Left lung (tissue), 10 donors: ENCODE measurements around the gene ARHGAP19. TPM values are rescaled to one million over a fixed set of nuclear protein-coding genes. Genes with fewer than 3 reads are reported as not detected.

Experiments
- ATAC-seq: fragments of 200-7000 bp; cut with Tn5 transposase; one replicate; pipeline ENCODE4 v1.9.1; 2020; ENCODE audit warnings: moderate library complexity
- DNase-seq, 4 donors: peaks; one replicate each; pipeline ENCODE4 v3.0.0-alpha.2; 2013 to 2020
- H3K27ac ChIP-seq, 2 donors: fragments of 200-600 bp; sonication (generic) in 1 of 2; one replicate each; pipeline versions ENCODE4 v1.5.0 to v1.8.0; 2020 to 2021
- H3K27me3 ChIP-seq, 2 donors: fragments of 200-600 bp; sonication (generic) in 1 of 2; one replicate each; pipeline versions ENCODE4 v1.5.0 to v1.8.0; 2020 to 2021
- H3K36me3 ChIP-seq, 2 donors: fragments of 200-600 bp; sonication (generic) in 1 of 2; one replicate each; pipeline versions ENCODE4 v1.5.0 to v1.8.0; 2020 to 2021
- H3K4me1 ChIP-seq, 2 donors: fragments of 200-600 bp; one replicate each; pipeline ENCODE4 v1.8.0; 2021
- H3K4me3 ChIP-seq, 2 donors: fragments of 200-600 bp; sonication (generic) in 1 of 2; one replicate each; pipeline versions ENCODE4 v1.5.0 to v1.8.0; 2020 to 2021; ENCODE audit warnings: mild to moderate bottlenecking in 1 of 2
- H3K9me3 ChIP-seq, 2 donors: fragments of 200-600 bp; sonication (generic) in 1 of 2; one replicate each; pipeline versions ENCODE4 v1.5.0 to v1.8.0; 2020 to 2021
- intact Hi-C, 2 donors: fragments of 100-400 bp; cut with DNase I; formaldehyde crosslinking; loops; one replicate each; pipeline versions ENCODE4 v1.11.2 to v1.14.2; 2022
- polyA plus RNA-seq, 6 donors: library from polyadenylated mRNA; unstranded; fragments of 120-200 nt; gene quantifications; one replicate each; pipeline ENCODE4 v1.2.1, GENCODE V29; 2013; ENCODE audit not compliant: insufficient read length in 6 of 6
- total RNA-seq, 2 donors: library from RNA; stranded (reverse); fragmentation: NEBNext Ultra II Directional; extraction: Animal tissue kit (Norgen Biotek cat#: 25700); gene quantifications; one replicate each; pipeline ENCODE4 v1.2.1, GENCODE V29; 2021
- TF ChIP-seq, protein P1 (sequence below), 2 donors: fragments of 200-600 bp; sonication (generic) in 1 of 2; IDR thresholded peaks; one replicate each; pipeline versions ENCODE4 v1.5.0 to v1.8.0; 2021; ENCODE audit warnings: antibody characterized with exemption in 2 of 2
- donor health status: DM: no; HTN: yes; CAD: no.
- donor health status: DM: no; HTN: no; CAD: no.

ARHGAP19 gene
- total and polyA plus RNA-seq, 8 donors = 9.8 to 30.7 (median 25.9) TPM

- H3K36me3 ChIP-seq = peaks cover 0 to 24% of the 10 kb centered on the region in 2 donors
- ATAC-seq (peak; percentile 32), DNase-seq (peak in 2 of 4 donors; percentile 76 to 93)
- intact Hi-C loops = loop anchor here in 1 of 2 donors (5.0 kb wide), 1 partner anchor 56 kb away; no protein-coding TSS in a partner anchor
- peak overlapping the region; percentile 80 to 91 for H3K4me3 ChIP-seq
- TF ChIP-seq, protein P1, sequence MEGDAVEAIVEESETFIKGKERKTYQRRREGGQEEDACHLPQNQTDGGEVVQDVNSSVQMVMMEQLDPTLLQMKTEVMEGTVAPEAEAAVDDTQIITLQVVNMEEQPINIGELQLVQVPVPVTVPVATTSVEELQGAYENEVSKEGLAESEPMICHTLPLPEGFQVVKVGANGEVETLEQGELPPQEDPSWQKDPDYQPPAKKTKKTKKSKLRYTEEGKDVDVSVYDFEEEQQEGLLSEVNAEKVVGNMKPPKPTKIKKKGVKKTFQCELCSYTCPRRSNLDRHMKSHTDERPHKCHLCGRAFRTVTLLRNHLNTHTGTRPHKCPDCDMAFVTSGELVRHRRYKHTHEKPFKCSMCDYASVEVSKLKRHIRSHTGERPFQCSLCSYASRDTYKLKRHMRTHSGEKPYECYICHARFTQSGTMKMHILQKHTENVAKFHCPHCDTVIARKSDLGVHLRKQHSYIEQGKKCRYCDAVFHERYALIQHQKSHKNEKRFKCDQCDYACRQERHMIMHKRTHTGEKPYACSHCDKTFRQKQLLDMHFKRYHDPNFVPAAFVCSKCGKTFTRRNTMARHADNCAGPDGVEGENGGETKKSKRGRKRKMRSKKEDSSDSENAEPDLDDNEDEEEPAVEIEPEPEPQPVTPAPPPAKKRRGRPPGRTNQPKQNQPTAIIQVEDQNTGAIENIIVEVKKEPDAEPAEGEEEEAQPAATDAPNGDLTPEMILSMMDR (IDR thresholded peaks at IDR 0.05) = no peak
- H3K27me3 ChIP-seq = no peaks in the 10 kb centered on the region
- no peaks in the 10 kb centered on the region for H3K9me3 ChIP-seq
- H3K27ac ChIP-seq = peak overlapping the region; percentile 95 to 99
- peaks cover 17 to 66% of the 10 kb centered on the region in 2 donors for H3K4me1 ChIP-seq
These were observed 41.3 kb upstream of the ARHGAP19 start for GRCh38 chr10:97333601-97334369.

DNA sequence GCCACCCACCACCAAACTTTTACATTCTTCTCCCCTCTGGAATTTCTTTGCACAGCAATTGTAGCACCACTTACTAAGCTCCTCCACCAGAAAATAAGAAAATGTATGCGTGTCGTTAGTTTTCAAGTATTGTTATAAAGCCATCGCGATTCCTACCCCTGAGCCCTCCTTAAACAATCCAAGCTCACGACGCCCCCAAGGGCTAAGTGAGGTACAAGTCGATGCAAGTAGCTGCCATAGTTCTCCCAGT is 40.8 kb upstream of the ARHGAP19 start:
- TF ChIP-seq, protein P1 (IDR thresholded peaks at IDR 0.05) = no peak
- DNase-seq (peak in 1 of 4 donors; percentile 41), ATAC-seq (peak; percentile 1)
- Histone ChIP-seq H3K9me3 (no peaks in the 10 kb centered on the region), H3K27ac (peak overlapping the region; percentile 95 to 99), H3K4me1 (peaks cover 17 to 71% of the 10 kb centered on the region in 2 donors), H3K27me3 (no peaks in the 10 kb centered on the region), H3K36me3 (peaks cover 0 to 28% of the 10 kb centered on the region in 2 donors), H3K4me3 (peak overlapping the region; percentile 80 to 91)
- intact Hi-C loops = loop anchor here in 1 of 2 donors (5.0 kb wide), 1 partner anchor 56 kb away; no protein-coding TSS in a partner anchor

DNA sequence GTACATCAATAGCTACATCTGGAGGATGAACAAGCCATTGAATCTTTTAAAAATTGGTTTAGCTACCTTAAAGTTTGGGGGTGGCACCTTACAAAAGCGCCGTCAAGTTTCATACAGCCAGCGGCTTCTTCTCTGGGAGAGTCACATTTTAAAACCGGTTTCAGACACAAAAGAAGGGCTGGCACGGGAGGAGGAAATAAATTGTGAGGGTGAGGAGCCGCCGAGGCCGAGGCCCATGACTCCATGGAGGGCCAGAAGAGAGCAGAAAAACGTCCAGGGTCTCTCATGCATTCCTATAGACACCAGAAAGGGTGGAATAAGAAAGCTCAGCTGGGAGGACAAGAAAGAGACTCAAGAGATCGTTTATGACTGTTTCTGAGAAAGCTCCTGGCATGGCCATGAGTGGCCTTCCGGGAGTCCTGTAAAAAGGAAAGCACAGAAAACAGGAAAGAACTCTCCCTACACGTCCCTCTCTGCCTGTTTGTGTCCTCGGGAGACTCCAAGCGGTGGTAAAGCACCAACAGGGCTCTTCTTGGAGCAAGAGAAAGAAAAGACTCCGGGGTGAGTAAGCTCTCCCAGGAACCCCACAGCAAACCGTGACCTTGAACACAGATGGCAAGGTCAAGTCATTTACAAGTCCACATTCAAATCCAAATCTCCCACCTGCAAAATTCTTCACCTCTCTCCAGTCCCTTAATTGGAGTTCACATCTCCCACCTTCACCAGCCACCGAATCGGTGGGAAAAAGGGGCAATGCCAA is 40.3 kb upstream of the ARHGAP19 start:
- peak overlapping the region; percentile 80 to 91 for H3K4me3 ChIP-seq
- no peaks in the 10 kb centered on the region for H3K27me3 ChIP-seq
- H3K4me1 ChIP-seq = peaks cover 17 to 76% of the 10 kb centered on the region in 2 donors
- no peaks in the 10 kb centered on the region for H3K9me3 ChIP-seq
- intact Hi-C loops = loop anchor here in 1 of 2 donors (5.0 kb wide), 1 partner anchor 55 kb away; no protein-coding TSS in a partner anchor
- peaks cover 0 to 33% of the 10 kb centered on the region in 2 donors for H3K36me3 ChIP-seq
- TF ChIP-seq, protein P1 (IDR thresholded peaks at IDR 0.05) = no peak
- ATAC-seq (peak; percentile 44), DNase-seq (peak in 3 of 4 donors; percentile 57 to 77 (median 71))
- H3K27ac ChIP-seq = peak overlapping the region; percentile 95 to 99

GRCh38 chr10:97331153-97331703 is 38.8 kb upstream of the ARHGAP19 start:
- ATAC-seq (no peak), DNase-seq (no peak)
- intact Hi-C loops = loop anchor here in 1 of 2 donors (5.0 kb wide), 1 partner anchor 54 kb away; no protein-coding TSS in a partner anchor
- Histone ChIP-seq H3K4me1 (peaks cover 17 to 80% of the 10 kb centered on the region in 2 donors), H3K36me3 (peaks cover 0 to 33% of the 10 kb centered on the region in 2 donors), H3K4me3 (peak overlapping the region in 1 of 2 donors; percentile 91), H3K27me3 (no peaks in the 10 kb centered on the region), H3K27ac (peak overlapping the region in 1 of 2 donors; percentile 99), H3K9me3 (no peaks in the 10 kb centered on the region)
- TF ChIP-seq, protein P1 (IDR thresholded peaks at IDR 0.05) = no peak
